ENCODE measurements around the gene WASHC4.

- no peak for TF ChIP-seq EZH2 (IDR thresholded peaks at IDR 0.05; ENCODE audit: borderline replicate concordance, low read length)
- no peak for TF ChIP-seq CTCF (conservative IDR thresholded peaks at IDR 0.05 in 1 of 2, IDR thresholded peaks at IDR 0.05 in 1 of 2; ENCODE audit: extremely low read depth in 1 of 2, insufficient read depth in 1 of 2, low read depth in 1 of 2, low read length in 2 of 2)
Observed at GRCh38 chr12:105120551-105120950, 13.0 kb downstream of the WASHC4 start.
